H1 (cell line): Measurements from ENCODE around the gene GRIA4. TPM values are rescaled to one million over a fixed set of nuclear protein-coding genes. Genes with fewer than 3 reads are reported as not detected.

Experiments
- CTCF ChIA-PET: fragments of 300-600 bp; sonication (Branson Sonifier 250); formaldehyde crosslinking; loops from one replicate; lab custom pipeline; 2021; ENCODE audit not compliant: partially characterized antibody; lab: Charles Lee
- POLR2A ChIA-PET: fragments of 300-600 bp; sonication (Branson Sonifier 250); formaldehyde crosslinking; loops from one replicate; lab custom pipeline; 2021; ENCODE audit warnings: inconsistent platforms; ENCODE audit not compliant: partially characterized antibody; lab: Charles Lee
- DNase-seq, 2 experiments: peaks; one replicate each; pipeline versions ENCODE4 v3.0.0 to v3.0.0-alpha.2; 2010 to 2022; ENCODE audit warnings: low spot score in 2 of 2, low read depth in 1 of 2, mixed read lengths in 1 of 2
- FAIRE-seq: peaks from 2 replicates; lab custom pipeline; 2011; peaks lifted over from hg19 to GRCh38; lab: Jason Lieb, UNC
- H2AFZ ChIP-seq: 2 replicates; pipeline ENCODE4 v1.8.1; 2012; ENCODE audit warnings: low read length, inconsistent platforms
- H2AK5ac ChIP-seq: 2 replicates; pipeline ENCODE4 v1.6.1; 2013; ENCODE audit warnings: low read depth, low read length
- H2BK120ac ChIP-seq: replicated peaks from 2 replicates; pipeline ENCODE3; 2013; ENCODE audit warnings: low read depth, low read length, inconsistent platforms
- H2BK12ac ChIP-seq: 2 replicates; pipeline ENCODE4 v1.6.1; 2013; ENCODE audit warnings: low read depth, low read length
- H2BK15ac ChIP-seq: 2 replicates; pipeline ENCODE4 v1.6.1; 2013; ENCODE audit warnings: low read length
- H2BK20ac ChIP-seq: 2 replicates; pipeline ENCODE4 v1.6.1; 2013; ENCODE audit warnings: low read length
- H2BK5ac ChIP-seq: 2 replicates; pipeline ENCODE4 v1.6.1; 2013; ENCODE audit warnings: low read depth, low read length
- H3K14ac ChIP-seq: 2 replicates; pipeline ENCODE4 v1.6.1; 2013; ENCODE audit warnings: inconsistent platforms; ENCODE audit not compliant: insufficient read length
- H3K18ac ChIP-seq: 2 replicates; pipeline ENCODE4 v1.6.1; 2013; ENCODE audit warnings: low read length; ENCODE audit errors: extremely low read depth
- H3K23ac ChIP-seq: 2 replicates; pipeline ENCODE4 v1.6.1; 2013; ENCODE audit warnings: inconsistent platforms; ENCODE audit not compliant: insufficient read length
- H3K23me2 ChIP-seq: 2 replicates; pipeline ENCODE4 v1.6.1; 2013; ENCODE audit warnings: low read depth, low read length
- H3K27ac ChIP-seq: 2 replicates; pipeline ENCODE4 v1.6.1; 2011; ENCODE audit warnings: low read depth, low read length, inconsistent platforms
- H3K27me3 ChIP-seq, 4 experiments: replicated peaks in 1 of 4; 1 replicate in 1 of 4; 2 replicates in 3 of 4; pipeline versions ENCODE4 v1.6.1 to v1.8.1; 2011 to 2013; ENCODE audit warnings: low read length in 3 of 4, mild to moderate bottlenecking in 3 of 4, inconsistent platforms in 2 of 4, mixed read lengths in 2 of 4, moderate library complexity in 1 of 4; ENCODE audit not compliant: control insufficient read depth in 3 of 4, insufficient read depth in 3 of 4; ENCODE audit errors: extremely low read depth in 1 of 4
- H3K36me3 ChIP-seq, 4 experiments: 2 replicates each; pipeline versions ENCODE4 v1.6.1 to v1.8.1; 2011 to 2013; ENCODE audit warnings: mild to moderate bottlenecking in 4 of 4, low read length in 3 of 4, moderate library complexity in 2 of 4, control low read depth in 1 of 4, inconsistent platforms in 1 of 4; ENCODE audit not compliant: insufficient read depth in 4 of 4, control insufficient read depth in 2 of 4
- H3K4ac ChIP-seq: replicated peaks from 2 replicates; pipeline ENCODE3; 2013; ENCODE audit warnings: low read length, low read depth, mixed read lengths, inconsistent platforms; ENCODE audit not compliant: insufficient read length
- H3K4me1 ChIP-seq, 4 experiments: replicated peaks in 1 of 4; 1 replicate in 1 of 4; 2 replicates in 3 of 4; pipeline versions ENCODE4 v1.6.1 to v1.8.1; 2011 to 2013; ENCODE audit warnings: low read length in 3 of 4, inconsistent platforms in 2 of 4, mixed read lengths in 1 of 4; ENCODE audit not compliant: insufficient read depth in 4 of 4, control insufficient read depth in 3 of 4
- H3K4me2 ChIP-seq, 2 experiments: 2 replicates each; pipeline versions ENCODE4 v1.6.1 to v1.8.1; 2011 to 2013; ENCODE audit warnings: low read depth in 2 of 2, low read length in 2 of 2, control low read depth in 1 of 2, inconsistent platforms in 1 of 2, mild to moderate bottlenecking in 1 of 2; ENCODE audit not compliant: insufficient read depth in 1 of 2
- H3K4me3 ChIP-seq, 4 experiments: fragments of 200-600, 300-600 bp in 1 of 4; sonication (generic), shearing (Covaris generic), sonication (Bioruptor Twin) in 1 of 4; 2 replicates each; pipeline versions ENCODE4 v1.5.1 to v1.8.1; 2011 to 2016; ENCODE audit warnings: low read length in 4 of 4, low read depth in 3 of 4, control low read depth in 2 of 4, inconsistent platforms in 2 of 4, mild to moderate bottlenecking in 2 of 4, mixed read lengths in 1 of 4, moderate library complexity in 1 of 4; ENCODE audit not compliant: insufficient read depth in 2 of 4; ENCODE audit errors: extremely low read depth in 1 of 4
- H3K56ac ChIP-seq: replicated peaks from 2 replicates; pipeline ENCODE3; 2013; ENCODE audit warnings: low read depth, mild to moderate bottlenecking, mixed read lengths, low read length, inconsistent platforms; ENCODE audit not compliant: insufficient read length
- H3K79me1 ChIP-seq: 2 replicates; pipeline ENCODE4 v1.6.1; 2013; ENCODE audit warnings: low read depth, low read length, control low read depth
- H3K79me2 ChIP-seq, 2 experiments: 2 replicates each; pipeline versions ENCODE4 v1.6.1 to v1.8.1; 2012 to 2013; ENCODE audit warnings: low read length in 2 of 2, mild to moderate bottlenecking in 2 of 2, inconsistent platforms in 1 of 2; ENCODE audit not compliant: insufficient read depth in 2 of 2, control insufficient read depth in 1 of 2
- H3K9ac ChIP-seq, 4 experiments: replicated peaks in 1 of 4; 1 replicate in 1 of 4; 2 replicates in 3 of 4; pipeline versions ENCODE4 v1.6.1 to v1.8.1; 2011 to 2013; ENCODE audit warnings: low read depth in 3 of 4, low read length in 3 of 4, control low read depth in 2 of 4, mild to moderate bottlenecking in 2 of 4, moderate library complexity in 2 of 4, inconsistent platforms in 1 of 4; ENCODE audit errors: extremely low read depth in 1 of 4
- H3K9me3 ChIP-seq, 2 experiments: 2 replicates each; pipeline versions ENCODE4 v1.6.1 to v1.8.1; 2012 to 2013; ENCODE audit warnings: mild to moderate bottlenecking in 2 of 2, moderate library complexity in 2 of 2, control low read depth in 1 of 2, inconsistent platforms in 1 of 2, low read depth in 1 of 2, low read length in 1 of 2, mixed read lengths in 1 of 2; ENCODE audit not compliant: insufficient read depth in 2 of 2
- H4K20me1 ChIP-seq, 2 experiments: replicated peaks in 1 of 2; 2 replicates each; pipeline versions ENCODE3 to v1.8.1; 2011 to 2013; ENCODE audit warnings: inconsistent platforms in 2 of 2, low read length in 2 of 2, mild to moderate bottlenecking in 1 of 2; ENCODE audit not compliant: insufficient read depth in 2 of 2, control insufficient read depth in 1 of 2
- H4K5ac ChIP-seq: 2 replicates; pipeline ENCODE4 v1.6.1; 2013; ENCODE audit warnings: low read length, low read depth, mixed read lengths, inconsistent platforms; ENCODE audit not compliant: insufficient read length
- H4K8ac ChIP-seq: 2 replicates; pipeline ENCODE4 v1.8.0; 2013; ENCODE audit warnings: mild to moderate bottlenecking, moderate library complexity, low read length, inconsistent platforms; ENCODE audit not compliant: insufficient read depth; ENCODE audit errors: extremely low read depth
- H4K91ac ChIP-seq: replicated peaks from 2 replicates; pipeline ENCODE3; 2013; ENCODE audit warnings: low read length, mixed read lengths, inconsistent platforms; ENCODE audit not compliant: insufficient read length
- ATF3 ChIP-seq: IDR thresholded peaks from 2 replicates; pipeline ENCODE4 v1.6.1; 2011; ENCODE audit warnings: low read depth, mild to moderate bottlenecking, low read length; ENCODE audit not compliant: insufficient read depth
- BACH1 ChIP-seq: IDR thresholded peaks from 2 replicates; pipeline ENCODE4 v1.6.1; 2012; ENCODE audit warnings: low read length, improper control_type of control experiment
- NANOG ChIP-seq: IDR thresholded peaks from 2 replicates; pipeline ENCODE4 v1.6.1; 2011; ENCODE audit warnings: low read length, low read depth, mild to moderate bottlenecking, inconsistent platforms; ENCODE audit not compliant: insufficient read depth, poor library complexity, severe bottlenecking
- RFX5 ChIP-seq: IDR thresholded peaks from 2 replicates; pipeline ENCODE4 v1.6.1; 2011; ENCODE audit warnings: low read depth, low read length, improper control_type of control experiment, borderline replicate concordance
- SAP30 ChIP-seq: fragments of 300-600 bp; sonication (generic); IDR thresholded peaks from 2 replicates; pipeline ENCODE4 v1.7.1; 2012; ENCODE audit warnings: low read length, moderate library complexity, mild to moderate bottlenecking, inconsistent platforms; ENCODE audit not compliant: insufficient read depth, insufficient replicate concordance
- SP1 ChIP-seq: IDR thresholded peaks from 2 replicates; pipeline ENCODE4 v1.6.1; 2011; ENCODE audit warnings: low read depth, low read length
- SP2 ChIP-seq: IDR thresholded peaks from 2 replicates; pipeline ENCODE4 v1.6.1; 2012; ENCODE audit warnings: mild to moderate bottlenecking, low read length, inconsistent platforms
- SP4 ChIP-seq: IDR thresholded peaks from 2 replicates; pipeline ENCODE4 v1.6.1; 2012; ENCODE audit warnings: low read length, inconsistent platforms
- TAF1 ChIP-seq: IDR thresholded peaks from 2 replicates; pipeline ENCODE4 v1.6.1; 2011; ENCODE audit warnings: mild to moderate bottlenecking, low read depth, low read length
- USF2 ChIP-seq: IDR thresholded peaks from 2 replicates; pipeline ENCODE4 v1.6.1; 2011; ENCODE audit warnings: low read length, improper control_type of control experiment
- whole genome bisulfite sequencing, 2 experiments: shearing (Covaris generic) in 1 of 2; methylation state at CpG; one replicate each; pipeline versions ENCODE4 v1.1.6 to v1.1.7; 2013 to 2015; ENCODE audit warnings: low lambda C conversion rate in 2 of 2, mixed read lengths in 2 of 2, inconsistent platforms in 1 of 2, low coverage in 1 of 2, missing lambda C conversion rate in 1 of 2; ENCODE audit not compliant: insufficient replicate concordance in 2 of 2, insufficient coverage in 1 of 2, insufficient read length in 1 of 2; ENCODE audit errors: extremely low coverage in 1 of 2, missing lambda C conversion rate in 1 of 2; 5-methylcytosine and 5-hydroxymethylcytosine counted together
- polyA plus RNA-seq, 7 experiments: library from polyadenylated mRNA; depleted of rRNA in 3 of 7; stranded (reverse) in 5 of 7; unstranded in 2 of 7; fragments of >200 nt in 5 of 7; fragments of 200-250 nt in 2 of 7; gene quantifications; 1 replicate in 5 of 7; 2 replicates in 1 of 7; 4 replicates in 1 of 7; pipeline versions ENCODE4 v1.2.1 to v1.2.3, GENCODE V29; 2011 to 2013; ENCODE audit warnings: missing spikeins in 2 of 7, mixed read lengths in 2 of 7
- total RNA-seq: library from RNA; stranded (reverse); fragmentation: NEBNext Ultra II Directional; extraction: Animal tissue kit (Norgen Biotek cat#: 25700); gene quantifications from 2 replicates; pipeline ENCODE4 v1.2.1, GENCODE V29; 2021

The GRIA4 gene
- total and polyA plus RNA-seq, 2 of the 8 experiments (the other 6 are each of a cell fraction or from before 2014, with no cell fraction given): 12.5 to 21.8 TPM

GRCh38 chr11:105840391-105840790 lies 230.5 kb downstream of the GRIA4 start:
- ChIA-PET CTCF (no interaction called here), POLR2A (no interaction called here)

More at GRCh38 chr11:105840391-105840790, 230.5 kb downstream of the GRIA4 start:
- H2BK12ac ChIP-seq: no peak overlapping the region
- no peak overlapping the region for H3K18ac ChIP-seq
- no peak overlapping the region for H2AK5ac ChIP-seq
- no peak overlapping the region for H2BK5ac ChIP-seq
- H3K27ac ChIP-seq: no peak overlapping the region
- no peaks in the 10 kb centered on the region for H3K23me2 ChIP-seq
- TF ChIP-seq SP2 (no peak), SP4 (no peak), SP1 (no peak), SAP30 (no peak), ATF3 (no peak), RFX5 (no peak), TAF1 (no peak), USF2 (no peak), NANOG (no peak), BACH1 (no peak)
- H4K5ac ChIP-seq: no peak overlapping the region
- no peaks in the 10 kb centered on the region for H3K4me1 ChIP-seq
- no peak overlapping the region for H3K23ac ChIP-seq
- H2BK15ac ChIP-seq: no peak overlapping the region
- H3K9me3 ChIP-seq: no peaks in the 10 kb centered on the region
- H2AFZ ChIP-seq: no peak overlapping the region
- no peak overlapping the region for H3K56ac ChIP-seq
- H4K8ac ChIP-seq: no peak overlapping the region
- no peaks in the 10 kb centered on the region for H4K20me1 ChIP-seq
- no peak overlapping the region for H3K4ac ChIP-seq
- H3K9ac ChIP-seq: no peak overlapping the region
- no peaks in the 10 kb centered on the region for H3K79me2 ChIP-seq
- WGBS, 2 experiments: 88% methylated on average over 4 of the region's 4 CpGs; no CpG with 5 or more reads in 1 of the 2 experiments
- no peak overlapping the region for H4K91ac ChIP-seq
- no peaks in the 10 kb centered on the region for H3K79me1 ChIP-seq
- H3K14ac ChIP-seq: no peak overlapping the region
- no peak overlapping the region for H3K4me2 ChIP-seq
- DNase-seq: no peak
- H3K27me3 ChIP-seq: no peaks in the 10 kb centered on the region
- H2BK120ac ChIP-seq: no peak overlapping the region
- no peak for FAIRE-seq
- no peaks in the 10 kb centered on the region; a peak in 1 of 8 replicates for H3K36me3 ChIP-seq
- H2BK20ac ChIP-seq: no peak overlapping the region
- H3K4me3 ChIP-seq: no peak overlapping the region
